KMS-11 (cell line): ENCODE data around the gene METTL26.

Experiments
- H2AFZ ChIP-seq: fragments of 200-600 bp; sonication (generic); 2 replicates; pipeline ENCODE4 v1.6.1; 2016; ENCODE audit warnings: antibody characterized with exemption, mixed run types, low read depth
- H3K27ac ChIP-seq: fragments of 200-600 bp; sonication (generic); 2 replicates; pipeline ENCODE4 v1.6.1; 2016; ENCODE audit warnings: mild to moderate bottlenecking, mixed run types
- H3K27me3 ChIP-seq: fragments of 200-600 bp; sonication (generic); 2 replicates; pipeline ENCODE4 v1.6.1; 2017; ENCODE audit warnings: mild to moderate bottlenecking, low read depth, mixed run types, moderate library complexity; ENCODE audit not compliant: insufficient read depth
- H3K36me3 ChIP-seq: fragments of 200-600 bp; sonication (generic); 2 replicates; pipeline ENCODE4 v1.6.1; 2017; ENCODE audit warnings: mild to moderate bottlenecking, mixed run types; ENCODE audit not compliant: insufficient read depth
- H3K4me1 ChIP-seq: fragments of 200-600 bp; sonication (generic); 2 replicates; pipeline ENCODE4 v1.6.1; 2016; ENCODE audit warnings: mild to moderate bottlenecking, low read depth, mixed run types; ENCODE audit not compliant: poor library complexity, severe bottlenecking
- H3K4me2 ChIP-seq: fragments of 200-600 bp; sonication (generic); 2 replicates; pipeline ENCODE4 v1.7.0; 2016; ENCODE audit warnings: mild to moderate bottlenecking, mixed run types
- H3K4me3 ChIP-seq: fragments of 200-600 bp; sonication (generic); IDR thresholded peaks from 2 replicates; pipeline ENCODE4 v1.6.1; 2017; ENCODE audit warnings: low read depth, low read length, mixed read lengths; ENCODE audit not compliant: insufficient read depth
- H3K79me2 ChIP-seq: fragments of 200-600 bp; sonication (generic); 2 replicates; pipeline ENCODE4 v1.6.1; 2016; ENCODE audit warnings: low read depth, mixed run types; ENCODE audit not compliant: insufficient read depth
- H3K9ac ChIP-seq: fragments of 200-600 bp; sonication (generic); 2 replicates; pipeline ENCODE4 v1.6.1; 2016; ENCODE audit warnings: mild to moderate bottlenecking, mixed run types
- H4K20me1 ChIP-seq: fragments of 200-600 bp; sonication (generic); 2 replicates; pipeline ENCODE4 v1.6.1; 2016; ENCODE audit warnings: mild to moderate bottlenecking, mixed run types; ENCODE audit not compliant: insufficient read depth
- TF ChIP-seq, protein P1 (sequence below): fragments of 200-600 bp; sonication (generic); conservative IDR thresholded peaks from 2 replicates; pipeline ENCODE4 v1.6.1; 2017; ENCODE audit warnings: low read depth, mild to moderate bottlenecking, antibody characterized with exemption, low read length, moderate library complexity, mixed read lengths

METTL26 gene

DNA sequence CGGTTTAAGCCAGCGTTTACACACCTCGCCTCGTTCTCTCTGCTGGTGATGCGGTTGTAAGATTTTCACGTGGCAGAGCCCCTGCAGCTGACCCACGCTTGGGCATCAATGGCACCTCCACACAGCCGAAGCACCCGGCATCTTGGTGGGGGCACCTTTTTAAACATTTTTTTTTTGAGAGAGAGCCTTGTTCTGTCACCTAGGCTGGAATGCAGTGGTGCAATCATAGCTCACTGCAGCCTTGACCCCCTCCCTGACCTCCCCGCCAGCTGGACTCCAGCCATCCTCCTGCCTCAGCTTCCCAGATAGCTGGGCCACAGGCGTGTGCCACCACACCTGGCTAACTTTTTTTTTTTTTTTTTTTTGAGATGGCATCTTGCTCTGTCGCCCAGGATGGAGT lies 17.9 kb upstream of the METTL26 start:
- Histone ChIP-seq H2AFZ (no peak overlapping the region), H3K4me3 (no peak overlapping the region), H4K20me1 (no peaks in the 10 kb centered on the region), H3K27ac (no peak overlapping the region), H3K36me3 (no peaks in the 10 kb centered on the region), H3K4me1 (peaks cover 8% of the 10 kb centered on the region), H3K4me2 (no peak overlapping the region), H3K79me2 (0 out of 2 replicates have a peak, but pooled peaks cover 11% of the 10 kb centered on the region), H3K9ac (no peak overlapping the region), H3K27me3 (no peaks in the 10 kb centered on the region)
- TF ChIP-seq, protein P1, sequence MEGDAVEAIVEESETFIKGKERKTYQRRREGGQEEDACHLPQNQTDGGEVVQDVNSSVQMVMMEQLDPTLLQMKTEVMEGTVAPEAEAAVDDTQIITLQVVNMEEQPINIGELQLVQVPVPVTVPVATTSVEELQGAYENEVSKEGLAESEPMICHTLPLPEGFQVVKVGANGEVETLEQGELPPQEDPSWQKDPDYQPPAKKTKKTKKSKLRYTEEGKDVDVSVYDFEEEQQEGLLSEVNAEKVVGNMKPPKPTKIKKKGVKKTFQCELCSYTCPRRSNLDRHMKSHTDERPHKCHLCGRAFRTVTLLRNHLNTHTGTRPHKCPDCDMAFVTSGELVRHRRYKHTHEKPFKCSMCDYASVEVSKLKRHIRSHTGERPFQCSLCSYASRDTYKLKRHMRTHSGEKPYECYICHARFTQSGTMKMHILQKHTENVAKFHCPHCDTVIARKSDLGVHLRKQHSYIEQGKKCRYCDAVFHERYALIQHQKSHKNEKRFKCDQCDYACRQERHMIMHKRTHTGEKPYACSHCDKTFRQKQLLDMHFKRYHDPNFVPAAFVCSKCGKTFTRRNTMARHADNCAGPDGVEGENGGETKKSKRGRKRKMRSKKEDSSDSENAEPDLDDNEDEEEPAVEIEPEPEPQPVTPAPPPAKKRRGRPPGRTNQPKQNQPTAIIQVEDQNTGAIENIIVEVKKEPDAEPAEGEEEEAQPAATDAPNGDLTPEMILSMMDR: no peak

DNA sequence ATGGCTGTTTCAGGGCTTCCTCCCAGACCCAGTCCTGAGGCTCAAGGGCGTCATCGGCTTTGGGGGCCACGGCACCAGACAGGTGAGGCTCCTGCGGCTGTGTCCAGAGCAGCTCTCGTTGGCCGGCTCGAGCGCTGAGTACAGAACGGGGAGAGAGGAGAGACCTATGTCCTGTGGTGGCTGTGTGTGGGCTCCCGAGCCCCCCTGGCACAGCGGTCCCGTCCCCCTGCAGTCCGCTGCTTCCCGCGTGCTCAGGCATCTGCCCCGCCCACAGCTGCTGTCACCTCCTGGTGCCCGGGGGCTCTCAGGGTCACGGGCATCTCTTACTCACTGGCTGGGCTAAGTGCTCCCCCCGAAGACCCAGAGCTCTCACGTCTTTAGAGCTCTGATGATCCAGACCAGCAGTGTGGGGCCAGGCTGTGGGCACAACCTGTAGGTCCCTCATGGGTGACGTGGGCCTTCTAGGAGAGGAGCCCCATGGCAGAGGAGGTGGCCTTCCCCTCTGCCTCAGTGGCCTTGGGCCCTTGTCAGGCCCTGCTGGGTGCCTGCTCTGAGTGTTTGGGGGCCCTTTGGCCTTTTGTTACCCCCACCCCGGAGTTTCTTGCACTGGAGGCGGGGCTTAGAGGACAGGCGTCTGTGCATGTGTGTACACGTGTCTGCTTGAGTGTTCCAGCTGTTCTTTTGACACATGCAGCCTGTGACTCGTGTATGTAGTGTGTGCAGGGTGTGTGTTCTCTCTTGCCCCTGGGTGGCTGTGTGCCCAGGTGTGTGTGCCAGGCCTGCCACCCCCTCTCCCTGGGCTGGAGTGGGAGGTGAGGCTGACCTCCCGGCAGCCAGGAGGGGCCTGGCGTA lies 16.6 kb upstream of the METTL26 start:
- TF ChIP-seq, protein P1: no peak
- H4K20me1 ChIP-seq: no peaks in the 10 kb centered on the region
- peaks cover 8% of the 10 kb centered on the region for H3K4me1 ChIP-seq
- no peak overlapping the region for H3K27ac ChIP-seq
- no peak overlapping the region for H3K9ac ChIP-seq
- no peak overlapping the region for H3K4me3 ChIP-seq
- no peaks in the 10 kb centered on the region for H3K36me3 ChIP-seq
- 0 out of 2 replicates have a peak, but pooled peaks cover 17% of the 10 kb centered on the region for H3K79me2 ChIP-seq
- no peaks in the 10 kb centered on the region for H3K27me3 ChIP-seq
- no peak overlapping the region for H2AFZ ChIP-seq
- no peak overlapping the region for H3K4me2 ChIP-seq

DNA sequence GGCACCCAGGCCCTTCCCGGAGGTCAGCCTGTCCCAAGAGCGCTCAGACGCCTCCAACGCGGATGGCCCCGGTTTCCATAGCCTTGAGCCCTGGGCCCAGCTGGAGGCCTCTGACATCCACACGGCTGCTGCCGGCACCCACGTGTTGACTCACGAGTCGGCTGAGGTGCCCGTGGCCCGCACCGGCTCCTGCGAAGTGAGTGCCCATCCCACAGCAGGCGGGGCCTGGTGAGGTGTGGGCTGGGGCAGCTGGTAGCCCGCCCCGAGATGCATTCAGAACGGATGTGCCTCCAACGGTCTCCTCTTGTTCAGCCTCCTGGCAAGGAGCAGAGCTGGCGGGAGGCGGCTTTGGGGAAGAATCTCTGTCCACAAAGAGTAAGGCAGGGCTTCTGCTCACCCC lies 15.7 kb upstream of the METTL26 start:
- Histone ChIP-seq H3K79me2 (peaks cover 17% of the 10 kb centered on the region; the same call in 1 of the 2 replicates), H3K4me1 (peaks cover 8% of the 10 kb centered on the region), H3K36me3 (no peaks in the 10 kb centered on the region), H2AFZ (no peak overlapping the region), H3K27ac (no peak overlapping the region), H3K4me3 (no peak overlapping the region), H4K20me1 (no peaks in the 10 kb centered on the region), H3K27me3 (no peaks in the 10 kb centered on the region), H3K9ac (no peak overlapping the region), H3K4me2 (no peak overlapping the region)
- TF ChIP-seq, protein P1: no peak

DNA sequence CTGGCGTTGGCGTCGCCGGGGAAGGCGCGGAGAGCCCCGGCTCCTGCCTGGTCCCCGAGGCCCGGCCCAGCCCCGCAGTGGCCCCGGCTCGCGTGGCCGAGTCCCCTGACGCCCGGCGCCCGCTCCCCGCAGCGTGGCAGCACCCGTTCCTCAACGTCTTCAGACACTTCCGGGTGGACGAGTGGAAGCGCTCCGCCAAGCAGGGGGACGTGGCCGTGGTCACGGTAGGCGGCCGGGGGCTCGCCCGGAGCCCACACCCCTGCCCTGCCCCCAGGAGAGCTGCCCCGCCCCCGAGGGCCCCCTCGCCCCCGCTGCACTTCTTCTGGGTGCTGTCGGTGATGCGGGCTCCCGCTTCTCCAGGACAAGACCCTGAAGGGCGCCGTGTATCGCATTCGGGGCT lies 13.5 kb upstream of the METTL26 start:
- Histone ChIP-seq H3K9ac (peak overlapping the region; percentile 87), H3K4me3 (no peak overlapping the region), H3K36me3 (no peaks in the 10 kb centered on the region), H3K79me2 (peaks cover 23% of the 10 kb centered on the region; the same call in 1 of the 2 replicates), H3K4me2 (peak overlapping the region; percentile 88), H3K27ac (peak overlapping the region; percentile 84), H3K27me3 (no peaks in the 10 kb centered on the region), H4K20me1 (no peaks in the 10 kb centered on the region), H2AFZ (peak overlapping the region; percentile 50), H3K4me1 (peaks cover 8% of the 10 kb centered on the region)
- TF ChIP-seq, protein P1: no peak
